GM12878 (cell line): ENCODE measurements around the gene DHX32. TPM values are rescaled to one million over a fixed set of nuclear protein-coding genes. Genes with fewer than 3 reads are reported as not detected.

Experiments used
- ATAC-seq: fragments of 200-7000 bp; cut with Tn5 transposase; 3 replicates; pipeline ENCODE4 v1.9.1; 2020; ENCODE audit warnings: mild to moderate bottlenecking, moderate library complexity
- BruUV-seq: library from RNA; stranded (reverse); fragments of 400-500 nt; replicated peaks from 2 replicates; lab custom pipeline; 2021; lab: Mats Ljungman, UMichigan
- CTCF ChIA-PET: fragments of 300-600 bp; sonication (Branson Sonifier 250); formaldehyde crosslinking; extraction: SDS; loops from one replicate; lab custom pipeline; 2021; ENCODE audit warnings: inconsistent platforms; lab: Yijun Ruan, JAX
- POLR2A ChIA-PET: fragments of 350-600 bp; formaldehyde crosslinking; extraction: SDS; loops from one replicate; lab custom pipeline; 2021; ENCODE audit warnings: inconsistent platforms; lab: Charles Lee
- RAD21 ChIA-PET: fragments of 300-600 bp; sonication (Branson Sonifier 250); formaldehyde crosslinking; loops from one replicate; lab custom pipeline; 2023; ENCODE audit warnings: antibody characterized with exemption; ENCODE audit not compliant: unreplicated experiment; lab: Charles Lee
- SMC1A ChIA-PET: fragments of 300-600 bp; sonication (Branson Sonifier 250); formaldehyde crosslinking; loops from one replicate; lab custom pipeline; 2023; ENCODE audit not compliant: unreplicated experiment, uncharacterized antibody; lab: Charles Lee
- DNase-seq: peaks from one replicate; pipeline ENCODE4 v3.0.0-alpha.2; 2011; ENCODE audit warnings: low read depth, low spot score
- FAIRE-seq: peaks from 3 replicates; lab custom pipeline; 2011; peaks lifted over from hg19 to GRCh38; lab: Jason Lieb, UNC
- H2AFZ ChIP-seq: 2 replicates; pipeline ENCODE4 v1.6.0; 2011; ENCODE audit warnings: low read depth, low read length, control low read depth; ENCODE audit not compliant: control insufficient read depth
- H3K27ac ChIP-seq: 2 replicates; pipeline ENCODE4 v1.5.1; 2011; ENCODE audit warnings: control low read depth; ENCODE audit not compliant: control insufficient read depth, insufficient read depth
- H3K27me3 ChIP-seq, 2 experiments: replicated peaks in 1 of 2; 2 replicates each; pipeline versions ENCODE4 v1.6.0 to v1.6.1; 2011; ENCODE audit warnings: low read length in 1 of 2; ENCODE audit not compliant: control insufficient read depth in 2 of 2, insufficient read depth in 2 of 2
- H3K36me3 ChIP-seq, 2 experiments: 2 replicates each; pipeline ENCODE4 v1.5.1; 2011; ENCODE audit warnings: low read length in 1 of 2; ENCODE audit not compliant: control insufficient read depth in 2 of 2, insufficient read depth in 2 of 2
- H3K4me1 ChIP-seq: 2 replicates; pipeline ENCODE4 v1.6.1; 2011; ENCODE audit warnings: mild to moderate bottlenecking, low read length, moderate library complexity, mixed read lengths; ENCODE audit not compliant: control insufficient read depth, insufficient read depth
- H3K4me2 ChIP-seq: 2 replicates; pipeline ENCODE4 v1.6.0; 2011; ENCODE audit warnings: control low read depth; ENCODE audit not compliant: control insufficient read depth, insufficient read depth
- H3K4me3 ChIP-seq: fragments of 200-600 bp; sonication (generic); 2 replicates; pipeline ENCODE4 v1.5.1; 2016
- H3K79me2 ChIP-seq: 2 replicates; pipeline ENCODE4 v1.6.0; 2011; ENCODE audit warnings: low read length; ENCODE audit not compliant: control insufficient read depth, insufficient read depth
- H3K9ac ChIP-seq: 2 replicates; pipeline ENCODE4 v1.8.0; 2011; ENCODE audit warnings: low read length, control low read depth, mixed read lengths; ENCODE audit not compliant: control insufficient read depth, insufficient read depth
- H3K9me3 ChIP-seq: replicated peaks from 3 replicates; pipeline ENCODE4 v1.5.1; 2011; ENCODE audit warnings: mild to moderate bottlenecking, low read length; ENCODE audit not compliant: control insufficient read depth, insufficient read depth
- H4K20me1 ChIP-seq: 2 replicates; pipeline ENCODE4 v1.6.0; 2011; ENCODE audit not compliant: control insufficient read depth, insufficient read depth
- BCL3 ChIP-seq: IDR thresholded peaks from 2 replicates; pipeline ENCODE4 v1.6.1; 2011; ENCODE audit warnings: borderline replicate concordance, low read depth, mild to moderate bottlenecking, moderate library complexity, low read length; ENCODE audit not compliant: insufficient read depth, poor library complexity, severe bottlenecking
- CBFB ChIP-seq: IDR thresholded peaks from 2 replicates; pipeline ENCODE4 v1.6.1; 2016; ENCODE audit warnings: antibody characterized with exemption, low read depth
- EP300 ChIP-seq, 2 experiments: fragments of 150-350 bp in 1 of 2; IDR thresholded peaks; 2 replicates each; pipeline ENCODE4 v1.6.1; 2011 to 2012; ENCODE audit warnings: low read depth in 2 of 2, low read length in 2 of 2, borderline replicate concordance in 1 of 2, improper control_type of control experiment in 1 of 2, inconsistent platforms in 1 of 2; ENCODE audit not compliant: control insufficient read depth in 1 of 2
- HCFC1 ChIP-seq: fragments of 150-350 bp; IDR thresholded peaks from 2 replicates; pipeline ENCODE4 v1.6.1; 2014; ENCODE audit warnings: low read length
- IKZF2 ChIP-seq, 2 experiments: fragments of 450-650 bp; IDR thresholded peaks; 2 replicates each; pipeline ENCODE4 v1.6.1; 2017; ENCODE audit warnings: mild to moderate bottlenecking in 2 of 2, moderate library complexity in 2 of 2
- MAX ChIP-seq: IDR thresholded peaks from 2 replicates; pipeline ENCODE4 v1.6.1; 2012; ENCODE audit warnings: low read depth, low read length, improper control_type of control experiment
- MTA2 ChIP-seq: fragments of 450-650 bp; IDR thresholded peaks from 2 replicates; pipeline ENCODE4 v1.6.1; 2016; ENCODE audit warnings: low read depth, mild to moderate bottlenecking, moderate library complexity
- POLR2AphosphoS5 ChIP-seq: IDR thresholded peaks from 2 replicates; pipeline ENCODE4 v1.6.1; 2011; ENCODE audit warnings: mild to moderate bottlenecking, low read length, inconsistent platforms
- RCOR1 ChIP-seq: conservative IDR thresholded peaks from 2 replicates; pipeline ENCODE4 v1.6.1; 2012; ENCODE audit warnings: low read depth, low read length, improper control_type of control experiment
- RELA ChIP-seq: fragments of 450-650 bp; IDR thresholded peaks from 2 replicates; pipeline ENCODE4 v1.8.0; 2014; ENCODE audit warnings: borderline replicate concordance; ENCODE audit not compliant: partially characterized antibody
- SMAD1 ChIP-seq: fragments of 450-650 bp; IDR thresholded peaks from 2 replicates; pipeline ENCODE4 v1.6.1; 2018; ENCODE audit warnings: mild to moderate bottlenecking, low read depth; ENCODE audit not compliant: partially characterized antibody
- SPI1 ChIP-seq: IDR thresholded peaks from 2 replicates; pipeline ENCODE4 v1.6.1; 2011; ENCODE audit warnings: low read depth, mild to moderate bottlenecking, low read length, moderate library complexity, borderline replicate concordance; ENCODE audit not compliant: insufficient read depth
- SREBF2 ChIP-seq: IDR thresholded peaks from 2 replicates; pipeline ENCODE4 v1.6.1; 2012; ENCODE audit warnings: mild to moderate bottlenecking, low read length
- SRF ChIP-seq, 2 experiments: IDR thresholded peaks; 2 replicates each; pipeline ENCODE4 v1.6.1; 2011; ENCODE audit warnings: low read depth in 2 of 2, low read length in 2 of 2, mild to moderate bottlenecking in 1 of 2, moderate library complexity in 1 of 2
- YY1 ChIP-seq: IDR thresholded peaks from 2 replicates; pipeline ENCODE4 v1.6.1; 2011; ENCODE audit warnings: low read depth, mild to moderate bottlenecking, low read length
- ZNF207 ChIP-seq: fragments of 450-650 bp; IDR thresholded peaks from 2 replicates; pipeline ENCODE4 v1.6.1; 2014; ENCODE audit warnings: antibody characterized with exemption, mild to moderate bottlenecking, borderline replicate concordance
- WGBS: methylation state at CpG from one replicate; pipeline ENCODE4 v1.1.6; 2016; ENCODE audit warnings: low lambda C conversion rate; ENCODE audit not compliant: insufficient replicate concordance, insufficient coverage; ENCODE audit errors: missing lambda C conversion rate; 5-methylcytosine and 5-hydroxymethylcytosine counted together
- in situ Hi-C: fragments of 300-500 bp; cut with MboI; formaldehyde crosslinking; loops from 9 replicates; pipeline ENCODE4 v1.14.3; 2018; ENCODE audit warnings: mixed read lengths
- intact Hi-C: fragments of 100-400 bp; cut with micrococcal nuclease; formaldehyde crosslinking; loops from one replicate; pipeline ENCODE4 v1.14.2; 2022; ENCODE audit not compliant: unreplicated experiment
- polyA plus RNA-seq, 11 experiments: library from polyadenylated mRNA; depleted of rRNA in 4 of 11; unstranded in 6 of 11; stranded (reverse) in 5 of 11; fragments of >200 nt; fragmentation: Nextera tagmentation in 4 of 11; fragmentation: Illumina TruSeq in 1 of 11; extraction: Ambion mirVana in 4 of 11; extraction: Trizol in 1 of 11; gene quantifications; 1 replicate in 1 of 11; 2 replicates in 10 of 11; pipeline versions ENCODE4 v1.2.1 to v1.2.3, GENCODE V29; 2011 to 2016; ENCODE audit warnings: inconsistent platforms in 2 of 11, missing spikeins in 2 of 11, low read depth in 1 of 11
- total RNA-seq, 4 experiments: library from RNA; depleted of rRNA in 3 of 4; stranded (reverse); fragments of >200 nt in 3 of 4; fragmentation: Illumina TruSeq in 1 of 4; extraction: Trizol in 1 of 4; gene quantifications; 2 replicates each; pipeline versions ENCODE4 v1.2.1 to v1.2.3, GENCODE V29; 2013 to 2021

The DHX32 gene
- total and polyA plus RNA-seq, 10 of the 15 experiments (the other 5 are each of a cell fraction or from before 2014, with no cell fraction given) = 5.4 to 21.0 (median 16.0) TPM

GRCh38 chr10:125865120-125865519, 16.0 kb downstream of the DHX32 start (continued):
- TF ChIP-seq RCOR1 (no peak), SPI1 (no peak), IKZF2 (IDR thresholded peaks at IDR 0.05) (no peak), MAX (no peak), ZNF207 (no peak)
- TF ChIP-seq, all 136 proteins: peak for 0

GRCh38 chr10:125859128-125859817, 21.8 kb downstream of the DHX32 start:
- no peaks in the 10 kb centered on the region for H3K27me3 ChIP-seq
- H2AFZ ChIP-seq = no peak overlapping the region
- H3K36me3 ChIP-seq = peaks cover 0 to 6% of the 10 kb centered on the region in 2 experiments; a peak in 1 of 4 replicates
- intact Hi-C loops (no loop called here), in situ Hi-C loops (no loop called here)
- no peak overlapping the region for H3K27ac ChIP-seq
- no peaks in the 10 kb centered on the region for H3K9me3 ChIP-seq
- ChIA-PET SMC1A (no interaction called here), CTCF (interaction anchor here (3.0 kb wide), 1 partner anchor 10 kb away, joined by 12 read pairs; no protein-coding TSS in a partner anchor), POLR2A (no interaction called here), RAD21 (no interaction called here)
- H3K9ac ChIP-seq = no peak overlapping the region
- H3K79me2 ChIP-seq = no peaks in the 10 kb centered on the region
- BruUV-seq = no TSS peak
- WGBS = 83% methylated on average over 4 of the region's 4 CpGs
- TF ChIP-seq YY1 = no peak
- TF ChIP-seq SRF (IDR thresholded peaks at IDR 0.05; ENCODE audit: low read depth in 2 of 2, low read length in 2 of 2) = no peak
- TF ChIP-seq SPI1 = 0 out of 2 replicates have a peak, but pooled peaks have one; percentile 10
- TF ChIP-seq CBFB = no peak
- TF ChIP-seq HCFC1 = no peak
- peak; percentile 73 for TF ChIP-seq MTA2
- no peak for TF ChIP-seq EP300 (IDR thresholded peaks at IDR 0.05; ENCODE audit: borderline replicate concordance in 1 of 2, control insufficient read depth in 1 of 2, low read depth in 2 of 2, low read length in 2 of 2)
- no peak for TF ChIP-seq POLR2AphosphoS5
- TF ChIP-seq BCL3 = no peak
- no peak for TF ChIP-seq RELA
- no peak for TF ChIP-seq SMAD1
- no peak for TF ChIP-seq SREBF2
- H3K4me1 ChIP-seq = no peaks in the 10 kb centered on the region
- no peaks in the 10 kb centered on the region for H4K20me1 ChIP-seq
- H3K4me3 ChIP-seq = no peak overlapping the region
- FAIRE-seq = no peak
- H3K4me2 ChIP-seq = no peak overlapping the region
- ATAC-seq = peak; percentile 49
- no peak for DNase-seq
